Common myeloid progenitor, CD34-positive (primary cell): ENCODE measurements around the gene PTPRN2.

Experiments used
- CTCF ChIA-PET: fragments of 350-600 bp; sonication (Branson Sonifier 250); formaldehyde crosslinking; loops from one replicate; lab custom pipeline; 2021; ENCODE audit warnings: antibody characterized with exemption; lab: Charles Lee
- POLR2A ChIA-PET: fragments of 350-600 bp; sonication (Branson Sonifier 250); formaldehyde crosslinking; loops from one replicate; lab custom pipeline; 2021; ENCODE audit warnings: antibody characterized with exemption; lab: Charles Lee
- DNase-seq, 3 donors: peaks; one replicate each; pipeline versions ENCODE4 v3.0.0 to v3.0.0-alpha.2; 2013
- H3K27ac ChIP-seq, 2 experiments: 1 replicate in 1 of 2; 2 replicates in 1 of 2; pipeline ENCODE4 v1.7.0; 2013; ENCODE audit warnings: inconsistent platforms in 2 of 2, low read length in 2 of 2, mild to moderate bottlenecking in 2 of 2, low read depth in 1 of 2, moderate library complexity in 1 of 2; ENCODE audit not compliant: severe bottlenecking in 2 of 2, insufficient read depth in 1 of 2, poor library complexity in 1 of 2
- H3K27me3 ChIP-seq, 5 experiments: replicated peaks in 2 of 5; 1 replicate in 3 of 5; 2 replicates in 2 of 5; pipeline versions ENCODE4 v1.6.1 to v1.7.0; 2013; ENCODE audit warnings: low read length in 4 of 5, mild to moderate bottlenecking in 2 of 5, moderate library complexity in 2 of 5, inconsistent platforms in 1 of 5; ENCODE audit not compliant: insufficient read depth in 5 of 5, control insufficient read depth in 4 of 5
- H3K36me3 ChIP-seq, 4 experiments: 1 replicate in 2 of 4; 2 replicates in 2 of 4; pipeline versions ENCODE4 v1.6.1 to v1.7.0; 2013; ENCODE audit warnings: low read length in 3 of 4, control low read depth in 1 of 4, mild to moderate bottlenecking in 1 of 4; ENCODE audit not compliant: control insufficient read depth in 4 of 4, insufficient read depth in 4 of 4
- H3K4me1 ChIP-seq, 4 experiments: 1 replicate in 3 of 4; 2 replicates in 1 of 4; pipeline versions ENCODE4 v1.6.1 to v1.7.1; 2013; ENCODE audit warnings: low read length in 3 of 4, mild to moderate bottlenecking in 3 of 4, control low read depth in 1 of 4, inconsistent platforms in 1 of 4, moderate library complexity in 1 of 4; ENCODE audit not compliant: control insufficient read depth in 4 of 4, insufficient read depth in 4 of 4; ENCODE audit errors: control extremely low read depth in 1 of 4
- H3K4me3 ChIP-seq, 7 experiments: 1 replicate in 4 of 7; 2 replicates in 3 of 7; pipeline versions ENCODE4 v1.5.1 to v1.7.0; 2013; ENCODE audit warnings: mild to moderate bottlenecking in 7 of 7, low read length in 6 of 7, moderate library complexity in 6 of 7, inconsistent platforms in 2 of 7, low read depth in 2 of 7, control low read depth in 1 of 7; ENCODE audit not compliant: insufficient read depth in 4 of 7, control insufficient read depth in 1 of 7; ENCODE audit errors: extremely low read depth in 1 of 7
- H3K9me3 ChIP-seq, 5 experiments: 1 replicate in 4 of 5; 2 replicates in 1 of 5; pipeline versions ENCODE4 v1.6.1 to v1.7.1; 2013; ENCODE audit warnings: low read length in 4 of 5, mild to moderate bottlenecking in 2 of 5, inconsistent platforms in 1 of 5, low read depth in 1 of 5, moderate library complexity in 1 of 5; ENCODE audit not compliant: control insufficient read depth in 4 of 5, insufficient read depth in 2 of 5; ENCODE audit errors: control extremely low read depth in 1 of 5
- WGBS: methylation state at CpG from one replicate; pipeline ENCODE4 v1.1.5; 2013; ENCODE audit not compliant: insufficient coverage; 5-methylcytosine and 5-hydroxymethylcytosine counted together

PTPRN2 gene

GRCh38 chr7:157963526-157963925, 624.1 kb downstream of the PTPRN2 start:
- 91% methylated on average over 6 of the region's 9 CpGs for WGBS
- Histone ChIP-seq H3K27me3 (peaks cover 4 to 47% (median 14%) of the 10 kb centered on the region in 5 experiments), H3K36me3 (no peaks in the 10 kb centered on the region), H3K4me1 (no peaks in the 10 kb centered on the region), H3K27ac (no peak overlapping the region), H3K4me3 (no peak overlapping the region), H3K9me3 (peaks cover 0 to 4% (median 1%) of the 10 kb centered on the region in 5 experiments)
- CTCF ChIA-PET: no interaction called here
- POLR2A ChIA-PET: no interaction called here
- no peak for DNase-seq

- no peaks in the 10 kb centered on the region for H3K36me3 ChIP-seq
- H3K9me3 ChIP-seq: peaks cover 0 to 2% (median under 1%) of the 10 kb centered on the region in 5 experiments
- no peak overlapping the region for H3K27ac ChIP-seq
- no peaks in the 10 kb centered on the region for H3K4me1 ChIP-seq
- WGBS: 88% methylated on average over 9 of the region's 15 CpGs
- no peak for DNase-seq
- H3K4me3 ChIP-seq: no peak overlapping the region
- ChIA-PET CTCF (no interaction called here), POLR2A (no interaction called here)
- H3K27me3 ChIP-seq: peaks cover 4 to 47% (median 14%) of the 10 kb centered on the region in 5 experiments
These were observed 624.9 kb downstream of the PTPRN2 start for GRCh38 chr7:157962458-157963306.

DNA sequence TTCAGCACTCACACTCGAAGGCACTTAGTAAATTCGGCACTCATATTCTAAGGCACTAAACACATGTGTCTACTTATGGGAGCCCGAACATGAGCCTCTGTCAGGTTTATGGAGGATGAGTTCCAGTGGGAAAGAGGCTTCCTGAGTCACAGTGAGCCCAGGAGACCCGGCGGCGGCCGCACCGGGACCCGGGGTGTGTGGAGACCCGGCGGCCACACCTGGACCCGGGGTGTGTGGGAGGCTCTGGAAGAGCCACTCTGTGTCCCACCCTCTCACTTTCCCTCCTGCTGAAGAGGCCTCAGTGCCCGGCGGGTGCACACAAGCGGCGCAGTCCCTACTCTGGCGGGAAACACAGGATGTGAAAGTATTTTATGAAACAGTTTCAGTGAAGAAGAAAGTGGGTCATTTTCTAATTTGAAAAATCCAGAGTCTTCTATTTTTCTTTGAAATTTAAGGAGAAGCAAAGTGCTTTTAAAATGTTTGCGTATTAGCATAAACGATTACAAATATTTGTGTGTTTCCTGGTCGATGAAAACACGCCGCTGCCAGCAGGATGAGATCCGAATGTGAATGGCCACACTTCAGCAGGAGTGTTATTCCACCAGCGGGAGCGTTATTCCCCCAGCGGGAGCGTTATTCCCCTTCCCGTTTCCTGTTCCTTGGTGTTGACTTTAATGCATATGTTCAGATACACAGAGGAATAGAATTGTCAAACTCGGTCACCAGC, 625.7 kb downstream of the PTPRN2 start:
- H3K36me3 ChIP-seq: no peaks in the 10 kb centered on the region
- no peak overlapping the region for H3K27ac ChIP-seq
- WGBS: 30% methylated on average over 14 of the region's 29 CpGs
- H3K4me3 ChIP-seq: no peak overlapping the region
- peaks cover 4 to 47% (median 16%) of the 10 kb centered on the region in 5 experiments for H3K27me3 ChIP-seq
- peaks cover 0 to 2% (median 0%) of the 10 kb centered on the region in 5 experiments for H3K9me3 ChIP-seq
- CTCF ChIA-PET: no interaction called here
- no peak for DNase-seq
- POLR2A ChIA-PET: no interaction called here
- H3K4me1 ChIP-seq: no peaks in the 10 kb centered on the region

DNA sequence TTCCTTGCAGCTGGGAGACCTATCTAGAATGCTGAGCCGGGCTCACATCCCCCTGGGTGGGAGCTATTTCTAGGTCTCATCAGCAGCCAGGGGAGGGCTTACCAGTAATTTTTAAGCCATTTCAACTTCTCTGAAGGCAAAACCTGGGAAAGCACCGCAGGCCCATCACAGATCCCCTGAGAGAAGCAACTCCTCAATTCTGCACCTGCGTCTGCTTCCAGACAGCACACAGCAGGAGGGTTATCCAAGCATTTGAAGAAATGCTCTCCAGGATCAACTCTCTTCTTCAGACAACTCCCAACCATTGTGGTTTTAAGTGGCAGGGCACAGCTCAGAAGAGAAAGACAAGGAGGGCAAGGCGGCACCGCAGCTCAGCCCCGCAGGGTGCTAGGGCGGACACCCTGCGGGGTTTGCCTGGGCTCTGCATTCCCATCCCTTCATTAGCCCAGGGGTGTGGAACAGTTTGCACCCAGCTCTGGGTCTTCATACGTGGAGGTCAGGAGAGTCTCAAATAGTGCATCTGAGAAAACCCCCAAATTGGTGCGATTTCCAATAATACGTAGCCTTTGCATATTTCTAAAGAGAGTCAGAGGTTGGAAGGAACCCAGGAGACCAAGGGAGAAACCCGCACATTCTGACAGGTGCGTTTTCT, 632.1 kb downstream of the PTPRN2 start:
- CTCF ChIA-PET: no interaction called here
- no peaks in the 10 kb centered on the region for H3K36me3 ChIP-seq
- POLR2A ChIA-PET: no interaction called here
- no peaks in the 10 kb centered on the region for H3K4me1 ChIP-seq
- no peak overlapping the region for H3K4me3 ChIP-seq
- peaks cover 0 to 2% (median 0%) of the 10 kb centered on the region in 5 experiments for H3K9me3 ChIP-seq
- 82% methylated on average over 12 of the region's 13 CpGs for WGBS
- H3K27ac ChIP-seq: no peak overlapping the region
- DNase-seq: no peak
- H3K27me3 ChIP-seq: peaks cover 0 to 27% (median 4%) of the 10 kb centered on the region in 5 experiments

DNA sequence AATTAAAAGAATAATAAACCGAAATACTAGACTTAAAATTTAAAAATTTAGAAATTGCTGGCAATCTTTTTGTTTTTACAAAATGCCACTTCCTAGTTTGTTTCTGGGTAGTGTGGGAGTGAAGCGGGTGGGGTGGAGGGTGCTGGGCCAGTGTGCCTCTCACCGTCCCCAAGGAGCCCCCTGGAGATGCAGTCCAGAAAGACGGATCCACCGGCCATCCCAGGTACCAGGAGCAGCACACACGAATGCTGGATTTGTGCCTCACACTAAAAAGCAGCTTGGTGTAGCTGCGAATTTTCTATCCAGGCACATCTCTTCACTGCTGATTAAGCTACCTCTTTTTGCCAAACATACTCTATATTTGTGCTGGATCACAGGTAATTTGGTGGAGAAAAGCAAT, 632.7 kb downstream of the PTPRN2 start:
- DNase-seq: no peak
- H3K27me3 ChIP-seq: peaks cover 0 to 24% (median 4%) of the 10 kb centered on the region in 5 experiments
- WGBS: 87% methylated on average over 5 of the region's 7 CpGs
- no peak overlapping the region for H3K4me3 ChIP-seq
- H3K4me1 ChIP-seq: no peaks in the 10 kb centered on the region
- ChIA-PET CTCF (no interaction called here), POLR2A (no interaction called here)
- no peak overlapping the region for H3K27ac ChIP-seq
- peaks cover 0 to 2% (median 0%) of the 10 kb centered on the region in 5 experiments for H3K9me3 ChIP-seq
- no peaks in the 10 kb centered on the region for H3K36me3 ChIP-seq

DNA sequence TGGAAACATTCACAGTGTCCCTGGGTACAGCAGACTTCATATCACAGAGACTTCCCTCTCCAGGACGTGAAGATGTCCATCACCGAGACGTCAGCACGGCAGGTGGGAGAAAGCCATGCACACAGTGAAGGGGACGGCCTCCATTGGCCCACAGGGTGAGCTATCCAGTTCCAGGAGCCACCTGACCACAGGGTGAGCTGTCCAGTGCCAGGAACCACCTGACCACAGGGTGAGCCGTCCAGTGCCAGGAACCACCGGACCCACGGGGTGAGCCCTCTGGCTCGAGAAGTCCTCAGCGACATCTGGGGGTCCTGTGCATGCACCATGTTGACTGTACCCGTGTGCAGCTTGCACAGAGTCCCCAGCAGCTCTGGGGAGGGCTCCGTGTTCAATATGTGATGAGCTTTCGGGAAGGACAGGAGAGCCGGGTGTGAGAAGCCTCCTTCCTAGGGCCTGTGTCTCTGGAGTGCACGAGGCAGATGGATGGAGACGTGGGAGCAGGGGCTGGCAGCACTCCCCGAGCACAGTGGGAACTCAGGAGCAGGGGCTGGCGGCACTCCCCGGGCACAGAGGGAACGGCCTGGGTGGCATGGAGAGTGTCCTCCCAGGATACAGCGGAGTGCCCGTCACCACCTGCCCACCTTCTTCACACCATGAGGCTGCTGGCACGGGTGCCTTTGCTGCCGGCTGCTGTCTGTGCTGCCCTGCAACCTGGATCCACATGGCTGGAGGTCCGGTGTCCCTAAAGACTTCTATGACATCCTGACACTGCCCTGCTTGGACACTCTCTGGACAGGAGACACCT, 634.6 kb downstream of the PTPRN2 start:
- Histone ChIP-seq H3K4me1 (no peaks in the 10 kb centered on the region), H3K9me3 (peaks cover 0 to under 1% (median 0%) of the 10 kb centered on the region in 5 experiments), H3K27me3 (peaks cover 0 to 15% (median 3%) of the 10 kb centered on the region in 5 experiments), H3K27ac (no peak overlapping the region), H3K36me3 (no peaks in the 10 kb centered on the region), H3K4me3 (no peak overlapping the region)
- ChIA-PET POLR2A (no interaction called here), CTCF (no interaction called here)
- no peak for DNase-seq
- WGBS: 90% methylated on average over 20 of the region's 25 CpGs
